ENCODE measurements around the gene PAX6.

PAX6 gene

DNA sequence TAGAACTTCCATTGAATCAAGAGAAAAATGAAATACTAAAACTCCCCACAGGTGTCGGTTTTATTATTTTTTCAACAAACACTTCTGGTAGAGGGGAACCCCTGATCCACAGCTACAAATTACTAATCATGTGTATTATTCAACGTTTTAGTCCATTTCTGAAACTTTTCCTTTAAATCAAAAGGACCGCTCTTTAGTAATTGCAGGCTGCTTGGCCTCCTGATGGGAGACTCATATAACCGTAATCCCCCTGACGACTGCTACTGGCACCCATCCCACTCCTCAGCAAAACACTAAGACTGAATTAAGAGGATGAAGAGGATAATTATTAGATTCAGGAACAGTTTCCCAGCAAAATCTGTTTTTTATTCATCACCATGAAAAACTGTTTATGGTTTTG is 46.4 kb downstream of the PAX6 start:
- DNase-seq (ENCODE audit: low read depth in 1 of 2, low spot score in 1 of 2): no peak
- Histone ChIP-seq H3K27ac (replicated peaks) (no peak overlapping the region), H3K27me3 (ENCODE audit: insufficient read depth, poor library complexity, severe bottlenecking) (no peaks in the 10 kb centered on the region), H3K4me3 (replicated peaks; ENCODE audit: insufficient read depth, low read length) (no peak overlapping the region)
- TF ChIP-seq, protein P1, sequence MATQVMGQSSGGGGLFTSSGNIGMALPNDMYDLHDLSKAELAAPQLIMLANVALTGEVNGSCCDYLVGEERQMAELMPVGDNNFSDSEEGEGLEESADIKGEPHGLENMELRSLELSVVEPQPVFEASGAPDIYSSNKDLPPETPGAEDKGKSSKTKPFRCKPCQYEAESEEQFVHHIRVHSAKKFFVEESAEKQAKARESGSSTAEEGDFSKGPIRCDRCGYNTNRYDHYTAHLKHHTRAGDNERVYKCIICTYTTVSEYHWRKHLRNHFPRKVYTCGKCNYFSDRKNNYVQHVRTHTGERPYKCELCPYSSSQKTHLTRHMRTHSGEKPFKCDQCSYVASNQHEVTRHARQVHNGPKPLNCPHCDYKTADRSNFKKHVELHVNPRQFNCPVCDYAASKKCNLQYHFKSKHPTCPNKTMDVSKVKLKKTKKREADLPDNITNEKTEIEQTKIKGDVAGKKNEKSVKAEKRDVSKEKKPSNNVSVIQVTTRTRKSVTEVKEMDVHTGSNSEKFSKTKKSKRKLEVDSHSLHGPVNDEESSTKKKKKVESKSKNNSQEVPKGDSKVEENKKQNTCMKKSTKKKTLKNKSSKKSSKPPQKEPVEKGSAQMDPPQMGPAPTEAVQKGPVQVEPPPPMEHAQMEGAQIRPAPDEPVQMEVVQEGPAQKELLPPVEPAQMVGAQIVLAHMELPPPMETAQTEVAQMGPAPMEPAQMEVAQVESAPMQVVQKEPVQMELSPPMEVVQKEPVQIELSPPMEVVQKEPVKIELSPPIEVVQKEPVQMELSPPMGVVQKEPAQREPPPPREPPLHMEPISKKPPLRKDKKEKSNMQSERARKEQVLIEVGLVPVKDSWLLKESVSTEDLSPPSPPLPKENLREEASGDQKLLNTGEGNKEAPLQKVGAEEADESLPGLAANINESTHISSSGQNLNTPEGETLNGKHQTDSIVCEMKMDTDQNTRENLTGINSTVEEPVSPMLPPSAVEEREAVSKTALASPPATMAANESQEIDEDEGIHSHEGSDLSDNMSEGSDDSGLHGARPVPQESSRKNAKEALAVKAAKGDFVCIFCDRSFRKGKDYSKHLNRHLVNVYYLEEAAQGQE (IDR thresholded peaks at IDR 0.05; ENCODE audit: insufficient replicate concordance, low read depth): no peak
- no peak for TF ChIP-seq GABPA (IDR thresholded peaks at IDR 0.05; ENCODE audit: low read depth)
- TF ChIP-seq, protein P2, sequence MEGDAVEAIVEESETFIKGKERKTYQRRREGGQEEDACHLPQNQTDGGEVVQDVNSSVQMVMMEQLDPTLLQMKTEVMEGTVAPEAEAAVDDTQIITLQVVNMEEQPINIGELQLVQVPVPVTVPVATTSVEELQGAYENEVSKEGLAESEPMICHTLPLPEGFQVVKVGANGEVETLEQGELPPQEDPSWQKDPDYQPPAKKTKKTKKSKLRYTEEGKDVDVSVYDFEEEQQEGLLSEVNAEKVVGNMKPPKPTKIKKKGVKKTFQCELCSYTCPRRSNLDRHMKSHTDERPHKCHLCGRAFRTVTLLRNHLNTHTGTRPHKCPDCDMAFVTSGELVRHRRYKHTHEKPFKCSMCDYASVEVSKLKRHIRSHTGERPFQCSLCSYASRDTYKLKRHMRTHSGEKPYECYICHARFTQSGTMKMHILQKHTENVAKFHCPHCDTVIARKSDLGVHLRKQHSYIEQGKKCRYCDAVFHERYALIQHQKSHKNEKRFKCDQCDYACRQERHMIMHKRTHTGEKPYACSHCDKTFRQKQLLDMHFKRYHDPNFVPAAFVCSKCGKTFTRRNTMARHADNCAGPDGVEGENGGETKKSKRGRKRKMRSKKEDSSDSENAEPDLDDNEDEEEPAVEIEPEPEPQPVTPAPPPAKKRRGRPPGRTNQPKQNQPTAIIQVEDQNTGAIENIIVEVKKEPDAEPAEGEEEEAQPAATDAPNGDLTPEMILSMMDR (IDR thresholded peaks at IDR 0.05; ENCODE audit: insufficient read depth, low read length): no peak
- TF ChIP-seq SPI1 (IDR thresholded peaks at IDR 0.05; ENCODE audit: borderline replicate concordance, low read depth): no peak
- no peak for TF ChIP-seq POLR2AphosphoS5 (IDR thresholded peaks at IDR 0.05; ENCODE audit: low read depth)

DNA sequence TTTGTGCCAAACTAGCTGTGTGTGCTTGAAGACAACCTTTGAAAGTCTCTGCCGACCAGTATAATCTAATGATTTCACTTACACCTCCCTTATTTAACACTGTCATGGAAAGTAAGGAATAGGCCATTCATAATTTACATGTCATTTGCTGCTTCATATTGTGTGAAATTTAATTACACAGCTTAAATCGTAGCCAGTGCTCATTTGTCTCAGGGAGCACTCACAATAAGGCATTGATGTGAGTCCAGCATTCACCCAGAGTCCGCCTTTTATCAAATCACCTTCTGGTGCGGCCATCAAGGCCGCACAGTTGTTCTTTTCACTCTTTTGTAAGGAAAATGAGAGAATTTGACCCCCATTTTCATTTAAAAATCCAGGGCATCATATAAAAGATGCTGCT is 46.9 kb downstream of the PAX6 start:
- no peak overlapping the region for H3K27ac ChIP-seq (replicated peaks)
- no peak for DNase-seq (ENCODE audit: low read depth in 1 of 2, low spot score in 1 of 2)
- no peak overlapping the region for H3K4me3 ChIP-seq (replicated peaks; ENCODE audit: insufficient read depth, low read length)
- H3K27me3 ChIP-seq (ENCODE audit: insufficient read depth, poor library complexity, severe bottlenecking): no peaks in the 10 kb centered on the region
- TF ChIP-seq GABPA (IDR thresholded peaks at IDR 0.05; ENCODE audit: low read depth) (no peak), SPI1 (IDR thresholded peaks at IDR 0.05; ENCODE audit: borderline replicate concordance, low read depth) (no peak), POLR2AphosphoS5 (IDR thresholded peaks at IDR 0.05; ENCODE audit: low read depth) (no peak)
- TF ChIP-seq, protein P1 (IDR thresholded peaks at IDR 0.05; ENCODE audit: insufficient replicate concordance, low read depth): no peak
- TF ChIP-seq, protein P2 (IDR thresholded peaks at IDR 0.05; ENCODE audit: insufficient read depth, low read length): no peak

DNA sequence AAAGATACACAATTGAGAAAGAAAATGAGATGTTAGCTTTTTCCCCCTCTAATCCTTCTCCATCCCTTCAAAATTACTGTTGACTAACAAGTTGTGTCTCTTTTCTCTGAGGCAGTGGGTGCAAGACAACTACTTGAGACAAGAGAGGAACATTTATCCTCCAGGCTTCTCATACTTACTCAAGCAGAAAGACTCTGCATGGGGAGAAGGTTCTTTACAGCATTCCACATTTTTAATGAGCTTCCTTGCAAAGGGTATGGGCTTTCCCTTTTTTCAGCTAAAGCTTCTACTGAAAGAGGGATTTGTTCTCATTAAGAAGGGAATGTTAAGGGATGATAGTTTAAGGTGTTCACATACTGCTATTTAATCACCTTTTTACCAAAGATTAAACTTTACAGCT is 47.8 kb downstream of the PAX6 start:
- H3K27ac ChIP-seq (replicated peaks): no peak overlapping the region
- no peaks in the 10 kb centered on the region for H3K27me3 ChIP-seq (ENCODE audit: insufficient read depth, poor library complexity, severe bottlenecking)
- no peak for DNase-seq (ENCODE audit: low read depth in 1 of 2, low spot score in 1 of 2)
- H3K4me3 ChIP-seq (replicated peaks; ENCODE audit: insufficient read depth, low read length): no peak overlapping the region
- TF ChIP-seq, protein P2 (IDR thresholded peaks at IDR 0.05; ENCODE audit: insufficient read depth, low read length): no peak
- TF ChIP-seq GABPA (IDR thresholded peaks at IDR 0.05; ENCODE audit: low read depth) (no peak), SPI1 (IDR thresholded peaks at IDR 0.05; ENCODE audit: borderline replicate concordance, low read depth) (no peak), POLR2AphosphoS5 (IDR thresholded peaks at IDR 0.05; ENCODE audit: low read depth) (no peak)
- TF ChIP-seq, protein P1 (IDR thresholded peaks at IDR 0.05; ENCODE audit: insufficient replicate concordance, low read depth): no peak

All from HL-60 (cell line).